ENCODE results near the gene SPART.

SPART gene

GRCh38 chr13:36346222-36347083, at the start of gene SPART:
SPART (minus strand) TSS chr13:36346394; CDS start chr13:36335830, 10,564 bp downstream.
- peak within 1 kb of the TSS; percentile 93 for H3K4me3 ChIP-seq (ENCODE audit: low read depth, low read length)
- TF ChIP-seq MYC (IDR thresholded peaks at IDR 0.05; ENCODE audit: low read depth, low read length) = peak; percentile 93
- TF ChIP-seq CTCF (IDR thresholded peaks at IDR 0.05; ENCODE audit: low read depth, low read length) = peak; percentile 97
- peak; percentile 71 for TF ChIP-seq POLR2A (IDR thresholded peaks at IDR 0.05; ENCODE audit: extremely low read depth, insufficient read length)
- TF ChIP-seq MAX (IDR thresholded peaks at IDR 0.05; ENCODE audit: low read depth, low read length) = peak; percentile 98
- peak; percentile 96 for DNase-seq (ENCODE audit: low read depth)

- TF ChIP-seq CTCF (IDR thresholded peaks at IDR 0.05; ENCODE audit: low read depth, low read length) (peak; percentile 34), MYC (IDR thresholded peaks at IDR 0.05; ENCODE audit: low read depth, low read length) (no peak)
- H3K4me3 ChIP-seq (ENCODE audit: low read depth, low read length) = no peak overlapping the region
- DNase-seq (ENCODE audit: low read depth) = peak; percentile 77
Measured at GRCh38 chr13:36395280-36395679, 49.1 kb upstream of the SPART start.

GRCh38 chr13:36385489-36385888, 39.3 kb upstream of the SPART start:
- TF ChIP-seq POLR2A (IDR thresholded peaks at IDR 0.05; ENCODE audit: extremely low read depth, insufficient read length) (no peak), MAX (IDR thresholded peaks at IDR 0.05; ENCODE audit: low read depth, low read length) (no peak)
- H3K4me3 ChIP-seq (ENCODE audit: low read depth, low read length) = no peak overlapping the region
- DNase-seq (ENCODE audit: low read depth) = no peak

- no peak overlapping the region for H3K4me3 ChIP-seq (ENCODE audit: low read depth, low read length)
- DNase-seq (ENCODE audit: low read depth) = no peak
- TF ChIP-seq MAX (IDR thresholded peaks at IDR 0.05; ENCODE audit: low read depth, low read length) (no peak), MYC (IDR thresholded peaks at IDR 0.05; ENCODE audit: low read depth, low read length) (no peak), POLR2A (IDR thresholded peaks at IDR 0.05; ENCODE audit: extremely low read depth, insufficient read length) (no peak), CTCF (IDR thresholded peaks at IDR 0.05; ENCODE audit: low read depth, low read length) (no peak)
Measured at GRCh38 chr13:36382030-36382429, 35.8 kb upstream of the SPART start.

GRCh38 chr13:36377826-36378468, 31.8 kb upstream of the SPART start:
- H3K4me3 ChIP-seq (ENCODE audit: low read depth, low read length) = no peak overlapping the region
- DNase-seq (ENCODE audit: low read depth) = no peak
- no peak for TF ChIP-seq MYC (IDR thresholded peaks at IDR 0.05; ENCODE audit: low read depth, low read length)
- TF ChIP-seq POLR2A (IDR thresholded peaks at IDR 0.05; ENCODE audit: extremely low read depth, insufficient read length) = no peak
- TF ChIP-seq MAX (IDR thresholded peaks at IDR 0.05; ENCODE audit: low read depth, low read length) = no peak
- TF ChIP-seq CTCF (IDR thresholded peaks at IDR 0.05; ENCODE audit: low read depth, low read length) = no peak

GRCh38 chr13:36374063-36374462, 27.9 kb upstream of the SPART start:
- H3K4me3 ChIP-seq (ENCODE audit: low read depth, low read length) = no peak overlapping the region
- no peak for TF ChIP-seq MYC (IDR thresholded peaks at IDR 0.05; ENCODE audit: low read depth, low read length)
- no peak for TF ChIP-seq POLR2A (IDR thresholded peaks at IDR 0.05; ENCODE audit: extremely low read depth, insufficient read length)
- no peak for TF ChIP-seq MAX (IDR thresholded peaks at IDR 0.05; ENCODE audit: low read depth, low read length)
- no peak for DNase-seq (ENCODE audit: low read depth)

Data from NB4 (cell line).